HG02763 (cell line): Measurements from ENCODE around the gene PEX19.

ENCODE experiments used
- ATAC-seq: cut with Tn5 transposase; IDR thresholded peaks from one replicate; pipeline ENCODE4 v1.9.1; 2021; ENCODE audit warnings: mild to moderate bottlenecking, moderate library complexity; ENCODE audit not compliant: unreplicated experiment

PEX19 gene

DNA sequence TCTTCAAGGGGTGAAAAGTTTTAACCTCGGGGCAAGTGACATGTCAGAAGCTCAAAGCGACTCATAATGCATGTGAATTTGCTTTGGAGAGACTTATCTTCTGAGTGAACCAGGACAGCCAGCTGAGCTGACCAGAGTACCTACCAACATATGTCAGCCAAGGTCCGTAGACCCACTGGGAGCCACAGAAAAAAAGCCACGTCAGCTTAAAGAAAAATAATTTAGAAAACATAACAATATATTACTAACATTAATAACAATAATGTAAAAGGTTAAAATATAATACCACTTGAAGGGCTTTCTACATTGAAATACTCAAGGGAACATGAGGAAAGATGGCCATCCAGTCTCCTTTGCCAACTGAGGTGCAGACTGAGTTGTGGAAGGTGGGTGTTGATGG lies 6.9 kb downstream of the PEX19 start:
- no peak for ATAC-seq

GRCh38 chr1:160277330-160277729 lies 7.6 kb downstream of the PEX19 start:
- ATAC-seq, result no peak

GRCh38 chr1:160271025-160271424 lies 13.9 kb downstream of the PEX19 start:
- ATAC-seq, result no peak

- no peak for ATAC-seq
These were observed 17.5 kb downstream of the PEX19 start for GRCh38 chr1:160267284-160267991.

GRCh38 chr1:160264795-160265307 lies 20.1 kb downstream of the PEX19 start:
- ATAC-seq, result no peak

DNA sequence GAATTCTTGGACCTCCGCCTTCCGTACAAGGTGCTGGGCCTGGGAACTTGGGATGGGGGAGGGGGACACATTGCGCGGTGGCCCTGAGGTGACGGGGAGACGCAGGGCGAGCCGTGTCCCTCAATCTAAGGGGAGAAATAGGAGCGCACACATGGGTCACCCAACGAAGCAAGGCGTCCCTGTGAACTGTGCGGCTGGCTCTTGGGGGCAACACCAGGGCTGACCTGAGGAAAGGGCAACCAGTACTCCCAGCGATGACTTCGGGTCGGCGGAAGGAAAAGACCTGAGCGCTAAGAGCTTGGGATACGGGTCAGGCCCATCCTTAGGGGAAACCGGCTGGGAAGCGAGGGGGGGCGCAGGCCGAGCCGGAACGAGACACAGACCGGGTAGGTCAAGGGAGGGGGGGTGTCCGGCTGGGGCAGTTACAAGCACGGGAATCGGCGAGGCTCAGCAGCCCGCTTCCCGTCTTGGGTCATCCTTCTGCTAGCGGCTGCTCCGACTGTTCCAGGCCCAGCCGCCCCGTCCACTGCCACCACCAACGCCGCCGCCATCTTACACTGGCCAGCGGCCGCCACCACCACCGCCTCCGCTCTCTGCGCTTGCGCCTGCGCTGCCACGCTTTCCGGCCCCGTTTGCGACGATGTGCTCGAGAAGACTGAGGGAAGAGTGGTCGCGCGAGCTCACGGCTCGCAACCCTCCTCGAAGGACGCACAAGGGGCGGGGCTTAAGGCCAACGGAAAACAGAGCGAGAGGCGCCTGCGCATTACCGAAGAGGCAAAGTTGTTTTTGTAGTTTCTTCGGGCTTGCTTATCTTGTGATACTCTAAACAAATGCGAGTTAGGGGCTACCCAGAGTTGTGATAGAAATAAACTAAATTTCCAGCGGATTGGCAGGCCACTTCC lies 22.8 kb downstream of the PEX19 start, which contains the start of gene DCAF8:
DCAF8 (minus strand) TSS at position 657 of the 902 bp plus-strand sequence. CDS start 18,541 bp downstream, outside the sequence.
- ATAC-seq, result peak; percentile 82

DNA sequence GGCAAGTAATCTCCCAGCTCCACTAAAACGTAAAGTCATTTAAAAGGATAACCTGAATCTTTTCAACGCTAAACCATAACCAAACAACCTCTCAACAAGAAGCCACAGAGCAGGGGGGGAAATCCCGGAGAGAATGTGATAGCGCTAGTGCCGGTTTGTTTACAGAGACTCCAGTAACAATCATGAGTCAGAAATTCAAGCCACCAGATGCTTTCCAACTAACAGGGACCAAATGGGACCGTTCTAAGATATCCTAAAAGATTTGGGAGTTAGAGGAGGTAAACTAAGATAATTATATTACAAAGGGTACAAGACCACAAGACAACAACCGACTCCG lies 23.4 kb downstream of the PEX19 start:
- ATAC-seq, result no peak

GRCh38 chr1:160260406-160261382 lies 24.2 kb downstream of the PEX19 start:
- ATAC-seq, result no peak

DNA sequence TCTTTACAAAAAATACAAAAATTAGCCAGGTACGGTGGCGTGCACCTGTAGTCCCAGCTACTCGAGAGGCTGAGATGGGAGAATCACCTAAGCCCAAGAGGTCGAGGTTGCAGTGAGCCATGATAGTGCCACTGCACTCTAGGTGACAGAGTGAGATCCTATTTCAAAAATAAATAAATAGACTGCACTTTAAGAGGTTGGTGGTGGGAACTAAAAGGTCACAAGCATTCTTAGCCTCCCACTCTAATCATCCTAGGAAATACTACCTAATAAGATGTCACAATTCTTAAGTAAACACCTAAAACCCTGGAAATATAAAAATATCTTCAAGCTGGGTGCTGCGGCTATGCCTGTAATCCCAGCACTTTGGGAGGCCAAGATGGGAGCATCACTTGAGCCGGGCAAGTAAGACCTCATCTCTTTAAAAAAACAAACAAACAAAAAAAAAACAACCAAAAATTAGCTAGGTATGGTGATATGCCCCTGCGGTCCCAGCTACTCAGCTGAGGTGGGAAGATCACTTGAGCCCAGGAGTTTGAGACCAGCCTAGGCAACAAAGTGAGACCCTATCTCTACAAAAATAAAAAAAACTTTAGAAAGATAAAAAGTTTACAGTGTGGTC lies 26.6 kb downstream of the PEX19 start:
- ATAC-seq, result no peak

DNA sequence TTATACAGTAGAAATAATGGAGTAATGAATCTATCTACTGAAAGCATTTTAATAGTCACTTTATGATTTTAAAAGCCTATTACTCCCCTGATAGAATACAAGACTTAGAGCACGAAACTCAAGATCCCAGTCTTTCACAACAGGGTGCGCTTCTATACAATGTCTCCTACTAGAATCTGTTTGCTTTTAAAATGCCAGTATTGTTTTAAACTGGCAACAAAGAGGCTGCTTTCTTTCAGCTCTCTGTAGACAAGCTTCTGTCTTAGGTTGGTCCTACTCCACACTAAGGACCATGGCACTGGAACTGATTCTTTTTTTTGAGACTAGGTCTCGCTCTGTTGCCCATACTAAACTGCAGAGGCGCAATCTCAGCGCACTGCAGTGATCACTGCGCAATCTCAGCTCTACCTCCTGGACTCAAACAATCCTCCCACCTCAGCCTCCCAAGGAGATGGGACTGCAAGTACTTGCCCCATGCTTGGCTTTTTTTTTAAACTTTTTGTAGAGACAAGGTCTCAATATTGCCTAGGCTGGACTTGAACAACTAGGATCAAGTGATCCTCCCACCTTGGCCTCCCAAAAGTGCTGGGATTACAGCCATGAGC lies 27.4 kb downstream of the PEX19 start:
- no peak for ATAC-seq

DNA sequence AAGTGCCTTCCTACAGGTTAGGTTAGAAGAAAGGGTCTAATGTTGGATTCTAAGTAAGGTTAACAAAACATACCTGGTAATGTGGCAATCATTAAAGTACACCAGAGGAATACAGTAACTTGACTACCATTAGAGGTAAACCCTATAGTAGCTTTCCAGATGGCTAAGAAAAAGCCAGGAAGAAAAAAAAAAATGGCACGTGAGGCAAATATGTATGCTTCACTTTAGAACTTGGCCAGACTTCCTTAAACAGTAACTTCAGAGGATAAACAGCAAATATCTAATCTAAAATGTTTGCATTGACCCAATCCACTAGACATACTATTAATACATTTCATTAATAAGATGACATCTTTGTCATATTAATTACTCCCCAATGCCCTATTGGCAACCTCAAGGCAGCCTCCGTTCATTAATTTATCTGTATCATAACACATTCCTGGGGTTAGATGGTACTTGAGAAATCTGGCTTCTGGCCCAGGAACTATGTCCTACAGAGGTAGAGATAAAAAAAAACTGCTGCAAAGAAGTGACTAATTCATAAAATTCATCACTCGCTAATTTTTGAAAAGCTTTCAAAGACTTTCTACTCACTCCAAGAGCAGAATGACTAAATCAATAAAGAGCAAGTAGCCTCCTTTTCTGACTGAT lies 28.4 kb downstream of the PEX19 start:
- ATAC-seq, result no peak

DNA sequence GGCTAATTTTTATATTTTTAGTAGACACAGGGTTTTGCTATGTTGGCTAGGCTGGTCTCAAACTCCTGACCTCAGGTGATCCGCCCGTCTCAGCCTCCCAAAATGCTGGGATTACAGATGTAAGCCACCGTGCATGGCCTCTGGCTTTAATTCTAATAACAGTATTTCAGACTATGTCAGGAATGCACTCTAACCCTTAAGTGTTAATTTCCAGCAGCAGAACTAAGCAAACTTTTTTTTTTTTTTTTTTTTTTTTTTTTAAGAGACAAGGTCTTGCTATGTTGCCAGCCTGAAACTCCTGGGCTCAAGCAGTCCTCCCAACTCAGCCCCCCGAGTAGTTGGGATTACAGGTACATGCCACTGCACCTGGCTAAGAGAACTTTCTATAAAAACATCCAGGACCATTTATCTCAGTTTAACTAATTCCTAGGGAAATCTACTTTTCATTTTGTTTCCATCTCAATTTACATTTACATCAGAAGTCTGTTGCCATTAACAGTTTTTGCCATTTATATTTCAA lies 29.1 kb downstream of the PEX19 start:
- ATAC-seq, result no peak

DNA sequence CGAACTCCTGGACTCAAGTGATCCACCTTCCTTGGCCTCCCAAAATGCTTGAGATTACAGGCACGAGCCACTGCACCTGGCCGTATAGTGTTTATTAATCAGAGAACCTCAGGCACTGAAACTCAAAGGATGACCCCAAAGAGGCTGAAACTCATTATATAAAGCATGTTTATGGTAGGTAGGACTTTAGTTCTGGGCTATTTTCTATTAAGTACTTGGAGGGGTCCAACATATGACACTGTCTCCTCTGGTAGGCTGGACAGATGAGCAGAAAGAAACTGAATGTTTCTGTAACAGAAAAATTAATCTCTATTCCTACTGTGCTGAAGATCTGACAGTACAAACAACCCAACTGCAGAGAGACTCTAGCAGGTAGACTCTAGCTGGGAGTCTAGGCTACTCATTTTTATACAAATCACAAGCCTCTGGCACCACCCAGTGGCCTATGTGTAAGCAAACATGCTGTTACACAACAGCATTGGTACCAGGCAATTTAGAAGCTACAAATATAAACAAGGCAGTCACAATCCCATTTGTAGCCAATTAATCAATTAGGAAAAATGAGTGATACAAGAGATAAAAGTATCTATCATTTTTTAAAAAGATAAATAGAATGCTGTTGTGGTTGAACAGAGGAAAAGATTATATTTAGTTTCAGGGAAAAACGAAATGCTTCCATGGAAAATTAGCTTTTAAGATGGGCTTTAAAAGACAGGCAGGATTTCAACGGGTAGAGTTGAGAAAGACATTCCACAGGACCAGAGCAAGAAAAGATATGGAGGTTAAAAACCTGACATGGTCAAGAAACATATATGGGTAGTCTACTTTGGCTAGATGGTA lies 33.0 kb downstream of the PEX19 start:
- ATAC-seq, result peak; percentile 61

GRCh38 chr1:160251011-160251410 lies 33.9 kb downstream of the PEX19 start:
- ATAC-seq, result no peak

GRCh38 chr1:160247053-160247452 lies 37.9 kb downstream of the PEX19 start:
- no peak for ATAC-seq

DNA sequence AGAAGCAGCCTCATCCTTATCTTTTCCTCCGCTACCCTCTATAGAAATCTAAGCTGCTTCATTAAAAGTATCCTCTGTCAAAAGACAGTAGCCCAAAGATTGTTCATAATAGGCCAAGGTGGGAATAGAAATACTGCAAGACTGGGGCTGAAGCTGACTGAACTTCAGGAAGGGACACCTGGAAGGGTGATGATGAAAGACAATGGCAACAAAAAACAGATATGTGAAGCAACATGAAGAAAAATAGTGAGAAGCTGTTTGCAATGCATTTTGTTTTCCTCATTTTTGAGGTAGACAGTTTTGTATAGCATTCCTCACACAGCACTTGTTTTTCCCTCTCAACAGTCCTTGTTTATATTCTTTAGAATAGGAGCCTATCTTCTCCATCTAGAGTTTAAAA lies 39.5 kb downstream of the PEX19 start:
- ATAC-seq, result no peak

DNA sequence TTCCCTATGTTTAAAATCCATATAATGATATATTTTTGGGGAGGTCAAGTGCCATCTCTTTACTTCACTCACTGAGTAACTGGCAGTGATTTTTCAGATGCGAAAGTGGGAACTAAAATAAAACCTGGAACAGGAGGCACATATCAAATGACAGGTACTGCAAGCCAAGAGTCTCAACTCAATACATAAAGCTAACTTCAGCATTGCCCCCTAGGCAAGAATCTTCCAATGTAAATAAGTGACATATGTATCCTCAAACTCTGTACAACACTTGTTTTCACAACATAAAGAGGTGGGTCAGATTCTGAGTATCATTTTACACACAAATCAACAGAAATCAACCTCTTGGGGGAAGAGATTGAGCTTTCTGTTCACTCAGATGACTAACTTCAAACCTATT lies 40.7 kb downstream of the PEX19 start:
- ATAC-seq, result no peak

DNA sequence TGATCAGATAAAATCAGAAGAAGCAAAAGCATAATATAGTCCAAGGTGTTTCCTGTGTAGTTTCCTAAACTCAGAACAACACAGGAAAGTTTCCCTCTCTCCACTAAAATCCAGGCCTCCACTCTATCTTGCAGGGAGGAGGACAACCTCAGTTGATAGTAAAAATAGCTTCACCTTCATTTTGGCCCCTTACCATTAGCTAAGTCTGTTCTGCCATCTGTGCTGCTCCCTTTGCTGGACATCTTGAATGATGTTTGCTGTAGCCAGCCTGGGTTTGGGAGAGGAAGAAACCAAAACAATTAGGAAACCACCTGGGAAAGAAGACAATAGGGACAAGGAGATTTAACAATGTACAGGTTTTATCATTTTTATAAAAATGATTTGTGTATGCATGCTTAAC lies 41.2 kb downstream of the PEX19 start:
- ATAC-seq, result no peak
